Erythroblast (primary cell): ENCODE measurements around the gene MAPRE2.

ENCODE experiments used
- DNase-seq, 2 experiments: peaks; one replicate each; lab custom pipeline; 2025; lab: John Stamatoyannopoulos, UW
- GATA1 ChIP-seq: IDR thresholded peaks from 2 replicates; pipeline ENCODE4 v1.6.1; 2011; ENCODE audit warnings: low read depth, mild to moderate bottlenecking, control low read depth, low read length, moderate library complexity
- POLR2A ChIP-seq: IDR thresholded peaks from 2 replicates; pipeline ENCODE4 v1.6.1; 2011; ENCODE audit warnings: mild to moderate bottlenecking, low read length

MAPRE2 gene

DNA sequence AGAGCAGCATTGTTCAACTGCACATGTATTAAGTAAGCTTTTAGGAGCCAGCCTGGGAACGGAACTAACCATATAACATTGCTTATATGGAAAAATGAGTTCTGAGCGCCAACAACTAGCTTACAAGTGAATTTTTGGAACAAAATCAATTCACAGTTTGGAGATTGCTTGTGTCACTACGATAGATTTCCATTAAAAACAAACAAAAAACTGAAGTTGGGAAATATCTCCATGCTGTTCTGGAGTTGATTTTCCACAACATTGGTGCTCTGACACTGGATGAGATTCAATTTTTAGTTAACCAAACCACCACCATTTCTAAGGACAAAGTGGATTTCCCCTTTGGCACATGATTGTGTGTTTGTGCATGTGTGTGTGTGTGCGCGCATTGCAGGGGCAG is 142.7 kb downstream of the MAPRE2 start:
- TF ChIP-seq POLR2A = no peak
- no peak for DNase-seq

GRCh38 chr18:35185771-35186170 is 144.6 kb downstream of the MAPRE2 start:
- TF ChIP-seq POLR2A (no peak), GATA1 (no peak)
- peak in 1 of 2 experiments; percentile 16 for DNase-seq

DNA sequence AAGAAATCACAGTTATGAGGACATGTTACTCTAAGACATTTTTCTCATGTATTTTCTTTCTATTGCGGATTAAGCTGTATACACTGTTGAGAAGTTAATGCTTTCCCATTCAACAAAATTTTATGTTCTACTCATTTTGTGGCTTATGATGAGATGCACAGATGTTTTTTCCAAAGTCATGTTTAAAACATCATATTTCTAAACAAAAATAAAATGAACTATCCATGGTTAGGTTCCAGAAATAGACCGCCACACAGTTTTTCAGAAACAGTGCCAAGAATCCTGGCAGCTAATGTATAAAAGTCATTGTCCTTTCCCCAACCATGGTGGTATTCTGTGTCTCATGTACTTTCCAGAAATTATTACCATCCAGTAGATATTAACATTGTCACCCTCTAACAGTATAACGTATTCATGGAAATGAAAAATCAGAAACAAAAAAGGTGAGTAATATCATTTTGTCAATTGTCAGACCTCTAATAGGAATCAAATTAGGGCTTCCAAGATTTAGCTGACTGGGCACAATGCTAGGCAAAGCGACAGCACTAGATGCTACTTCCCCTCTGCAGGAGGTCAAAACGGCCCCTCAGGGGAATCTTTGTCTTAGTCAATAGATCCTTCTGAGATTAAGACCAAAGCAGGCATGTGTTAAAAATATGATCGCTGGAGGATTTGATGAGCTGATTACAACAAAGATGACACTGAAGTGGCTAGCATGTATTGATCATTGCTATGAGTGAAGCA is 145.2 kb downstream of the MAPRE2 start:
- no peak for DNase-seq
- no peak for TF ChIP-seq GATA1
- no peak for TF ChIP-seq POLR2A

GRCh38 chr18:35189510-35189909 is 148.3 kb downstream of the MAPRE2 start:
- TF ChIP-seq POLR2A (no peak), GATA1 (no peak)
- no peak for DNase-seq

GRCh38 chr18:35190948-35191697 is 149.9 kb downstream of the MAPRE2 start:
- no peak for TF ChIP-seq POLR2A
- no peak for TF ChIP-seq GATA1
- DNase-seq = no peak

GRCh38 chr18:35191698-35192025 is 150.4 kb downstream of the MAPRE2 start:
- no peak for DNase-seq

GRCh38 chr18:35192415-35192814 is 151.2 kb downstream of the MAPRE2 start:
- no peak for DNase-seq
- no peak for TF ChIP-seq POLR2A
- no peak for TF ChIP-seq GATA1

More at GRCh38 chr18:35191698-35192025, 150.4 kb downstream of the MAPRE2 start:
- TF ChIP-seq GATA1 (no peak), POLR2A (no peak)
